LNCaP clone FGC (cell line): Measurements from ENCODE around the gene STYK1.

Experiments
- DNase-seq: peaks from one replicate; pipeline ENCODE4 v3.0.0-alpha.2; 2011; ENCODE audit warnings: low read depth
- H3K4me3 ChIP-seq: 2 replicates; pipeline ENCODE4 v1.5.1; 2011; ENCODE audit warnings: mild to moderate bottlenecking, low read depth, low read length, control low read depth
- CTCF ChIP-seq: IDR thresholded peaks from 2 replicates; pipeline ENCODE4 v1.5.1; 2012; ENCODE audit warnings: mild to moderate bottlenecking; ENCODE audit not compliant: control insufficient read depth, insufficient read depth; ENCODE audit errors: extremely low read depth

STYK1 gene

GRCh38 chr12:10690906-10691305 is 17.1 kb upstream of the STYK1 start:
- no peak for DNase-seq
- H3K4me3 ChIP-seq = no peak overlapping the region
- no peak for TF ChIP-seq CTCF

GRCh38 chr12:10689146-10689545 is 15.3 kb upstream of the STYK1 start:
- DNase-seq = no peak
- TF ChIP-seq CTCF = no peak

GRCh38 chr12:10688042-10688441 is 14.2 kb upstream of the STYK1 start:
- no peak for DNase-seq
- H3K4me3 ChIP-seq = no peak overlapping the region
- TF ChIP-seq CTCF = no peak

More at GRCh38 chr12:10689146-10689545, 15.3 kb upstream of the STYK1 start:
- no peak overlapping the region for H3K4me3 ChIP-seq

GRCh38 chr12:10672231-10672868 is 1.5 kb downstream of the STYK1 start:
- no peak for TF ChIP-seq CTCF
- DNase-seq = no peak
- H3K4me3 ChIP-seq = no peak overlapping the region

- no peak overlapping the region for H3K4me3 ChIP-seq
- DNase-seq = no peak
- no peak for TF ChIP-seq CTCF
These were observed 4.3 kb downstream of the STYK1 start for GRCh38 chr12:10669533-10669932.

GRCh38 chr12:10668526-10668925 is 5.3 kb downstream of the STYK1 start:
- no peak for DNase-seq
- no peak overlapping the region for H3K4me3 ChIP-seq
- TF ChIP-seq CTCF = no peak

GRCh38 chr12:10667581-10667980 is 6.3 kb downstream of the STYK1 start:
- no peak for DNase-seq
- no peak for TF ChIP-seq CTCF
- H3K4me3 ChIP-seq = no peak overlapping the region
